ENCODE measurements around the gene TMEM221.

Gene TMEM221

DNA sequence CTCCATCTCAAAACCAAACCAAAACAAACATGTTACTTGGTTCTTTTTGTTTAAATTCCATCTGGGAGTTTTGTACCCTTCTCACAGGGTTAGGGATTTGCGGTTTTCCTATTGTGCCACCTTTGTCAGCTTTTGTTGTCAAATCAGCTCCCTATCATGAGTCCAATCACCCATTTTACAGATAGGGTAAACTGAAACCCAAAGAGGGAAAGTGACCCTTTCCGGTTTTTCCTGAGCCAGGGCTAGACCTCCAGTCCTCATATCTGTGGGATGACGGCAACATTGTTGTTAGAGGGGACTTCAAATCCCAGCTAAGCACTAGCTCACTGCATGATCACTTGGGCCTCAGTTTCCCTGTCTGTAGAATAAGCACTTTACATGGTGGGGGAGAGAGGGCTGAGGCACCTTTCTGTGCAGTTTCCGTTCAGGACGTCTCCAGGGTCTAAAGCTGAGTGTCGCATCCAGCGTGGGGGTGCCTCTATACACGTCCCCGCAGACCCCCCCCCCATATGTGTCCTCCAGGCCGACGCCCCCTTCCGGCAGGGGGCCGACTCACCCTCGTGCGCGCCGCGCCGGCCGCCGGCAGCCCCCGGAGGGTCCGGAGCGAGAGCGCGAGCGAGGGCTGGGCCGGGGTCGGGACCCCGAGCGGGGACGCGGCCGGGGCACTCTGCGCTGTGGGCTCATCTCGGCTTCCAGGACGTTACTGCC is 58.4 kb downstream of the TMEM221 start:
- no peaks in the 10 kb centered on the region for H3K36me3 Mint-ChIP-seq
- no peak overlapping the region for H3K27ac Mint-ChIP-seq
- H3K4me3 Mint-ChIP-seq = peak overlapping the region; percentile 91
- peaks cover 15% of the 10 kb centered on the region for H3K4me1 Mint-ChIP-seq (ENCODE audit: low read depth)
- H3K27me3 Mint-ChIP-seq = no peaks in the 10 kb centered on the region
- H3K9me3 Mint-ChIP-seq (ENCODE audit: low read depth) = peaks cover 3% of the 10 kb centered on the region

DNA sequence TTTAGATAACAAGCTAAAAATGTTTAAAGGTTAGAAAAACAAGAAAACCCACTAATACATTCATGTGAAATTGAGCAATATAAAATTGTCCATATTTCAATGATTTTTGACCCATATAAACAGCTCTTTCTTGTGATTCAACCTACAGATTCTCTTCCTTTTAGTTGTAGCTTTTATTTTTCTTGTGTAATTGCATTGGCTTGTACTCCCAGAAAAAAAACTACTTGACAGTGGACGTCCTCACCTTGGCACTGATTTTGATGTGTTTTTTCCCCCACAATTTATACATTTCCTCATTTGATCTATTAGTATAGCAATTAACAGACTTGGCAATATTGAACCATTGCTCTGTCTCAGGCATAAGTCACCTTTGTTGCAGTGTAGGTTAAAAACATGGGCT is 59.2 kb downstream of the TMEM221 start:
- peaks cover 3% of the 10 kb centered on the region for H3K9me3 Mint-ChIP-seq (ENCODE audit: low read depth)
- peaks cover 12% of the 10 kb centered on the region for H3K4me1 Mint-ChIP-seq (ENCODE audit: low read depth)
- H3K27me3 Mint-ChIP-seq = no peaks in the 10 kb centered on the region
- H3K27ac Mint-ChIP-seq = no peak overlapping the region
- no peaks in the 10 kb centered on the region for H3K36me3 Mint-ChIP-seq
- no peak overlapping the region for H3K4me3 Mint-ChIP-seq

DNA sequence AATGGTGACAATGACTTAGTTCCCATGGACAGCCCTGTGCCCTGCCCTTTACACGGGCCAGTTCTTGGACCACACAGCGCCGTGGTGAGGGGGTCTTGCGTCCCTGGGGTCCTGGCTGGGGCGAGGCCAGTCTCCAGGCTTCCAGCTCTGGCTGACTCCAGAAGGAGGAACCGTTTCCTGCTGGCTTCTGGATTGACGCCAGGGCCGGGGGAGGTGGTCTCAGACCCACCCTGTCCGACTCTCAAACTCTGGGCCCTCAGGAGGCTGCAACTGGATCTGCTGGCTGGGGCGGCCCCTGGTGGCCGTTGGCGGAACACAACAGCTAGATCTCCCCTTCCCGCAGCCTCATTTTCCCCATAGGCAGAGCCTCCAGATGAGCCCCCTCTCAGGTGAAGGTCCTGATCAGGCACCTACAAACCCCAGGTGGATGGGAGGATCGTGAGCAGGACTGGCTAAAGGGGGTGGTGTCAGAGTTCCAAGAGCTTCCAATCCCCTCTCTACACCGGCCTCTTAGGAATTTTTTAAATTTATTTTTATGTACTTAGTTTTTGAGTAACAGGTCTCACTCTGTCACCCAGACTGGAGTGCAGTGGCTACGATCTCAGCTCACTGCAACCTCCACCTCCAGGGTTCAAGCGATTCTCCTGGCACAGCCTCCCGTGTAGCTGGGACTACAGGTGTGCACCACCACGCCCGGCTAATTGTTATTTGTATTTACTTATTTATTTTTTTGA is 62.4 kb downstream of the TMEM221 start:
- Mint-ChIP-seq H3K27me3 (no peaks in the 10 kb centered on the region), H3K27ac (no peak overlapping the region), H3K4me1 (ENCODE audit: low read depth) (peaks cover 10% of the 10 kb centered on the region), H3K36me3 (no peaks in the 10 kb centered on the region), H3K4me3 (no peak overlapping the region), H3K9me3 (ENCODE audit: low read depth) (peaks cover 3% of the 10 kb centered on the region)
